ENCODE data around the gene ITM2C.

ITM2C gene

DNA sequence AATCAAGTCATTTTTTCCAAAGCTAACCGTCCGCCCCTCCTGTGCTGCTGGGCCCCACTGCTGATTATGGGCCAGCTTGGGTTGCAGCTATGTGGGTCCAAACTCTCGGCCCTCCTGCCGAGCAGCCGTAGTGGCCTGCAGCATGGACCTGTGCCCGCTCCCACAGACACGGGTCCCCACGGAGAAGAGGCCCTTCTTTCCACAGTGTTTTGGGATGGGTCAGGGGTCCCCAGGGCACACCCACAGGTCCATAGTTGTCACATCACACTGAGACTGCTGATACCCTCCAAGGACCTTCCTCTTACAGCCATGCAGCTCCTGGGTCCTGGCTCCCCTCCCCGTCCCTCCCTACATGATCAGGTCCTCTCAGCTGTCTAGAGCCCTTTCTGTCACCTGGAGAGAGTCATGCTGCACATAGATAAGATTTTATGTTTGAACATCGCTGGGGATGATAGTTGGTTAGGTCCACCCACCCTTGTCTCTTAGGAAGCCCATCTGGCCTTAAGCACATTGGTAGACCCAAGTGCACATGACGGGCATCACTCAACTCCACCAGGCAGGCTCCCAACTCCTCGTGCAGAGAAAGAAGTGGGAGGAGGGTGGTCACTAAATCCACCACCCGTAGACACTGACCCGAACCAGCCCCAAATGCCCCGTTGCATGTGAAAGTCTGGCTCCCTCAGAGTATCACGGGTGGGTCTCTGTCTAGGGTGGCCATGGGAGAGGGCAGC lies 42.8 kb downstream of the ITM2C start:
- TF ChIP-seq, protein P1, sequence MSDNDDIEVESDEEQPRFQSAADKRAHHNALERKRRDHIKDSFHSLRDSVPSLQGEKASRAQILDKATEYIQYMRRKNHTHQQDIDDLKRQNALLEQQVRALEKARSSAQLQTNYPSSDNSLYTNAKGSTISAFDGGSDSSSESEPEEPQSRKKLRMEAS (IDR thresholded peaks at IDR 0.05), result no peak
- TF ChIP-seq CREB1 (IDR thresholded peaks at IDR 0.05; ENCODE audit: low read depth) (no peak), YY1 (IDR thresholded peaks at IDR 0.05; ENCODE audit: low read depth) (no peak), CEBPB (IDR thresholded peaks at IDR 0.05) (no peak), RAD21 (IDR thresholded peaks at IDR 0.05; ENCODE audit: low read depth) (no peak)

DNA sequence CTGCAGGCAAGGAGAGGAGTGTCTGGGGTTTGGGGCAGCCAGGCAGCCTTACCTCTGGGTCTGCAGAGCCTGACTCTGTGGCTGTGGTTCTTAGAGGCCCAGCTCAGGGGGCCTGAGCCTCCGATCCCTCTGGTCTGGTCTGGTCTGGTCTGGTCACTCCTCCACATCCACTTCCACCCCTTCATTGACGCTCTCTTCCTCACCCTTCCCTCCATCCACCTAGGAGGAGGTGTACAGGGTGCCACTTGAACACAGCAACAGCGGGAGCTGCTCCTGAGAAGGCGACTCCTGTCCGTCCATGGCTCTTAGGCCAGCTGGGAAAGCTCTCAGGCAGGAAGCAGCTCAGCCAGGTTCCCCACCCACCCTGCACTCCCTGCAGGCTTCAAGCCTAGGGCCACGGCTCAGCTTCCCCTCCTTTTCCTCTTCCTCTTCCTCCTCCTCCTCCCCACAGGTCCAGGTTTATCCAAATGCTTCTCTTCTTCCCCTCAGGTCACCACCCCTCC lies 43.4 kb downstream of the ITM2C start:
- TF ChIP-seq CEBPB (IDR thresholded peaks at IDR 0.05) (no peak), TAF1 (IDR thresholded peaks at IDR 0.05; ENCODE audit: low read depth) (no peak), NFIC (IDR thresholded peaks at IDR 0.05) (no peak), TEAD4 (IDR thresholded peaks at IDR 0.05) (no peak)
- TF ChIP-seq, protein P2, sequence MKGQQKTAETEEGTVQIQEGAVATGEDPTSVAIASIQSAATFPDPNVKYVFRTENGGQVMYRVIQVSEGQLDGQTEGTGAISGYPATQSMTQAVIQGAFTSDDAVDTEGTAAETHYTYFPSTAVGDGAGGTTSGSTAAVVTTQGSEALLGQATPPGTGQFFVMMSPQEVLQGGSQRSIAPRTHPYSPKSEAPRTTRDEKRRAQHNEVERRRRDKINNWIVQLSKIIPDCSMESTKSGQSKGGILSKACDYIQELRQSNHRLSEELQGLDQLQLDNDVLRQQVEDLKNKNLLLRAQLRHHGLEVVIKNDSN (IDR thresholded peaks at IDR 0.05), result no peak
- TF ChIP-seq, protein P3, sequence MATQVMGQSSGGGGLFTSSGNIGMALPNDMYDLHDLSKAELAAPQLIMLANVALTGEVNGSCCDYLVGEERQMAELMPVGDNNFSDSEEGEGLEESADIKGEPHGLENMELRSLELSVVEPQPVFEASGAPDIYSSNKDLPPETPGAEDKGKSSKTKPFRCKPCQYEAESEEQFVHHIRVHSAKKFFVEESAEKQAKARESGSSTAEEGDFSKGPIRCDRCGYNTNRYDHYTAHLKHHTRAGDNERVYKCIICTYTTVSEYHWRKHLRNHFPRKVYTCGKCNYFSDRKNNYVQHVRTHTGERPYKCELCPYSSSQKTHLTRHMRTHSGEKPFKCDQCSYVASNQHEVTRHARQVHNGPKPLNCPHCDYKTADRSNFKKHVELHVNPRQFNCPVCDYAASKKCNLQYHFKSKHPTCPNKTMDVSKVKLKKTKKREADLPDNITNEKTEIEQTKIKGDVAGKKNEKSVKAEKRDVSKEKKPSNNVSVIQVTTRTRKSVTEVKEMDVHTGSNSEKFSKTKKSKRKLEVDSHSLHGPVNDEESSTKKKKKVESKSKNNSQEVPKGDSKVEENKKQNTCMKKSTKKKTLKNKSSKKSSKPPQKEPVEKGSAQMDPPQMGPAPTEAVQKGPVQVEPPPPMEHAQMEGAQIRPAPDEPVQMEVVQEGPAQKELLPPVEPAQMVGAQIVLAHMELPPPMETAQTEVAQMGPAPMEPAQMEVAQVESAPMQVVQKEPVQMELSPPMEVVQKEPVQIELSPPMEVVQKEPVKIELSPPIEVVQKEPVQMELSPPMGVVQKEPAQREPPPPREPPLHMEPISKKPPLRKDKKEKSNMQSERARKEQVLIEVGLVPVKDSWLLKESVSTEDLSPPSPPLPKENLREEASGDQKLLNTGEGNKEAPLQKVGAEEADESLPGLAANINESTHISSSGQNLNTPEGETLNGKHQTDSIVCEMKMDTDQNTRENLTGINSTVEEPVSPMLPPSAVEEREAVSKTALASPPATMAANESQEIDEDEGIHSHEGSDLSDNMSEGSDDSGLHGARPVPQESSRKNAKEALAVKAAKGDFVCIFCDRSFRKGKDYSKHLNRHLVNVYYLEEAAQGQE (IDR thresholded peaks at IDR 0.05; ENCODE audit: low read depth), result no peak

DNA sequence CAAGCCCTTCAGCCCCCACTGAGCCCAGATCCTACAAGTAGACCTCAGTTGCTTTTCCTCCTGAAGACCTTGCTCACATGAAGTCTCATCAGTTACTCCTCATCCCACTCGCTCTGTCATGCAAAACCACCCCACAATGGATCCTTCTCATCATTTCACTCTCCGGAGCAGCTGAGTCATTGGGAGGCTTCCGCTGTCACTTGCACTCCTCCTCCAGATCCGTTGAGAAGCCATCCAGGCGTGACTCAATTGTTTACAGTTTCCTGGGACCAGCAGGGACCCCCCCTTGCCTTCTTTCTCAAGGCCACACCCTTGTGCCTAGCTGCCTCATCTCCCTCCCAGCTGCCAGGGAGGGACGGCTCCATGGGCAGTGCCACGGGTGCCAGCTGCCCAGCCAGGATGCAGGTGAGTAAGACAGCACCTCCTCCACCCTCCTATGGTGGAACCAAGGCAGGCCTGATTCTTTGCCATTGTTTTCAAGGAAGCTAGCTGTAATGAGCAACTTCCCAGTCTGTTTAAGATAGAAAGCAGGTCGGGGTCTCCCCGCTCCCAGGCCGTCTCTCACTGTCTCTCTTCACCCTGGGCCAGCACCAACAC lies 44.0 kb downstream of the ITM2C start:
- TF ChIP-seq CREB1 (IDR thresholded peaks at IDR 0.05; ENCODE audit: low read depth), result no peak
- no peak for TF ChIP-seq RAD21 (IDR thresholded peaks at IDR 0.05; ENCODE audit: low read depth)
- TF ChIP-seq TCF12 (IDR thresholded peaks at IDR 0.05; ENCODE audit: low read depth), result peak; percentile 75; the same call in 1 of the 2 replicates
- TF ChIP-seq TAF1 (IDR thresholded peaks at IDR 0.05; ENCODE audit: low read depth), result no peak
- TF ChIP-seq CEBPB (IDR thresholded peaks at IDR 0.05), result no peak
- TF ChIP-seq EP300 (IDR thresholded peaks at IDR 0.05; ENCODE audit: borderline replicate concordance), result peak; percentile 54; the same call in 1 of the 2 replicates
- TF ChIP-seq YY1 (IDR thresholded peaks at IDR 0.05; ENCODE audit: low read depth), result peak; percentile 58
- TF ChIP-seq, protein P2 (IDR thresholded peaks at IDR 0.05), result no peak

DNA sequence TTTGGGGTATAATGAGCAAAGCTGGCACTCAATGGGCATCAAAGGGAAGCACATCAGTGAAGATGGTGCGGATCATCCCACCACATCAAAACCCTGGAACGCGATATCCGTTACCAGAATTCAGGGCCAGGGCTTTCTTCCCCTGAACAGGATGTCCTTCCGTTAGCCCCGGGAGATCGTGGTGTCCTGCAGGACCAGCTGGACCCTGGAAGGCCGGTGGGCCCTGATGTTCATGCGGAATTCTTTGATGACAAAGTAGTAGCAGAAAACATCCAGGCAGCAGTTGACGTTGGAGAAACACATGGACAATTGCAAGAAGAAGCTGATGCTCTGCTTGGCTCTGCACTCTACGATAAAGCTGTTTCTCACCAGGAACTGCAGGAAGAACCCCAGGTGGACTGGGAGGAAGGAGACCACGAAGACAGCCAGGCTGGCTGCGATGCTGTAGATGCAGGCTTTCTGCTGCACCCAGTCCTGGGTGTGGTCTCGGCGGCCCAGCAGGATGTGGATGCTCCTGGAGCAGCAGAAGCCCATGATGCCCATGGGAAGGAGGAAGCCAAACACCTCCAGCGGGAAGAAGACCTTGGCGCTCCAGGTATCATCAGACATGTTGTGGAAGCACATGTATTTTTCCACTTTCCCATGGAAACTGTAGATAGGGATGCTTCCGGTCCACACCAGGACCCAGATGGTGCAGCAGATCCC lies 45.3 kb downstream of the ITM2C start:
- TF ChIP-seq CEBPB (IDR thresholded peaks at IDR 0.05) (no peak), CREB1 (IDR thresholded peaks at IDR 0.05; ENCODE audit: low read depth) (no peak), RAD21 (IDR thresholded peaks at IDR 0.05; ENCODE audit: low read depth) (no peak), YY1 (IDR thresholded peaks at IDR 0.05; ENCODE audit: low read depth) (no peak), FOXM1 (IDR thresholded peaks at IDR 0.05; ENCODE audit: borderline replicate concordance, low read depth) (no peak), NFIC (IDR thresholded peaks at IDR 0.05) (no peak), TAF1 (IDR thresholded peaks at IDR 0.05; ENCODE audit: low read depth) (no peak), ZBTB7A (IDR thresholded peaks at IDR 0.05; ENCODE audit: low read depth) (no peak), EP300 (IDR thresholded peaks at IDR 0.05; ENCODE audit: borderline replicate concordance) (no peak), TCF12 (IDR thresholded peaks at IDR 0.05; ENCODE audit: low read depth) (no peak), EGR1 (IDR thresholded peaks at IDR 0.05) (no peak), TEAD4 (IDR thresholded peaks at IDR 0.05) (no peak)
- TF ChIP-seq, protein P3 (IDR thresholded peaks at IDR 0.05; ENCODE audit: low read depth), result no peak
- TF ChIP-seq, protein P2 (IDR thresholded peaks at IDR 0.05), result no peak
- TF ChIP-seq, protein P1 (IDR thresholded peaks at IDR 0.05), result no peak

Data from Ishikawa (cell line).